H1 (cell line): ENCODE measurements around the gene PTPRT. TPM values are rescaled to one million over a fixed set of nuclear protein-coding genes. Genes with fewer than 3 reads are reported as not detected.

Experiments used
- CTCF ChIA-PET: fragments of 300-600 bp; sonication (Branson Sonifier 250); formaldehyde crosslinking; loops from one replicate; lab custom pipeline; 2021; ENCODE audit not compliant: partially characterized antibody; lab: Charles Lee
- POLR2A ChIA-PET: fragments of 300-600 bp; sonication (Branson Sonifier 250); formaldehyde crosslinking; loops from one replicate; lab custom pipeline; 2021; ENCODE audit warnings: inconsistent platforms; ENCODE audit not compliant: partially characterized antibody; lab: Charles Lee
- DNase-seq, 2 experiments: peaks; one replicate each; pipeline versions ENCODE4 v3.0.0 to v3.0.0-alpha.2; 2010 to 2022; ENCODE audit warnings: low spot score in 2 of 2, low read depth in 1 of 2, mixed read lengths in 1 of 2
- FAIRE-seq: peaks from 2 replicates; lab custom pipeline; 2011; peaks lifted over from hg19 to GRCh38; lab: Jason Lieb, UNC
- H2AFZ ChIP-seq: 2 replicates; pipeline ENCODE4 v1.8.1; 2012; ENCODE audit warnings: low read length, inconsistent platforms
- H2AK5ac ChIP-seq: 2 replicates; pipeline ENCODE4 v1.6.1; 2013; ENCODE audit warnings: low read depth, low read length
- H2BK120ac ChIP-seq: replicated peaks from 2 replicates; pipeline ENCODE3; 2013; ENCODE audit warnings: low read depth, low read length, inconsistent platforms
- H2BK12ac ChIP-seq: 2 replicates; pipeline ENCODE4 v1.6.1; 2013; ENCODE audit warnings: low read depth, low read length
- H2BK15ac ChIP-seq: 2 replicates; pipeline ENCODE4 v1.6.1; 2013; ENCODE audit warnings: low read length
- H2BK20ac ChIP-seq: 2 replicates; pipeline ENCODE4 v1.6.1; 2013; ENCODE audit warnings: low read length
- H2BK5ac ChIP-seq: 2 replicates; pipeline ENCODE4 v1.6.1; 2013; ENCODE audit warnings: low read depth, low read length
- H3K14ac ChIP-seq: 2 replicates; pipeline ENCODE4 v1.6.1; 2013; ENCODE audit warnings: inconsistent platforms; ENCODE audit not compliant: insufficient read length
- H3K18ac ChIP-seq: 2 replicates; pipeline ENCODE4 v1.6.1; 2013; ENCODE audit warnings: low read length; ENCODE audit errors: extremely low read depth
- H3K23ac ChIP-seq: 2 replicates; pipeline ENCODE4 v1.6.1; 2013; ENCODE audit warnings: inconsistent platforms; ENCODE audit not compliant: insufficient read length
- H3K23me2 ChIP-seq: 2 replicates; pipeline ENCODE4 v1.6.1; 2013; ENCODE audit warnings: low read depth, low read length
- H3K27ac ChIP-seq: 2 replicates; pipeline ENCODE4 v1.6.1; 2011; ENCODE audit warnings: low read depth, low read length, inconsistent platforms
- H3K27me3 ChIP-seq, 4 experiments: replicated peaks in 1 of 4; 1 replicate in 1 of 4; 2 replicates in 3 of 4; pipeline versions ENCODE4 v1.6.1 to v1.8.1; 2011 to 2013; ENCODE audit warnings: low read length in 3 of 4, mild to moderate bottlenecking in 3 of 4, inconsistent platforms in 2 of 4, mixed read lengths in 2 of 4, moderate library complexity in 1 of 4; ENCODE audit not compliant: control insufficient read depth in 3 of 4, insufficient read depth in 3 of 4; ENCODE audit errors: extremely low read depth in 1 of 4
- H3K36me3 ChIP-seq, 4 experiments: 2 replicates each; pipeline versions ENCODE4 v1.6.1 to v1.8.1; 2011 to 2013; ENCODE audit warnings: mild to moderate bottlenecking in 4 of 4, low read length in 3 of 4, moderate library complexity in 2 of 4, control low read depth in 1 of 4, inconsistent platforms in 1 of 4; ENCODE audit not compliant: insufficient read depth in 4 of 4, control insufficient read depth in 2 of 4
- H3K4ac ChIP-seq: replicated peaks from 2 replicates; pipeline ENCODE3; 2013; ENCODE audit warnings: low read length, low read depth, mixed read lengths, inconsistent platforms; ENCODE audit not compliant: insufficient read length
- H3K4me1 ChIP-seq, 4 experiments: replicated peaks in 1 of 4; 1 replicate in 1 of 4; 2 replicates in 3 of 4; pipeline versions ENCODE4 v1.6.1 to v1.8.1; 2011 to 2013; ENCODE audit warnings: low read length in 3 of 4, inconsistent platforms in 2 of 4, mixed read lengths in 1 of 4; ENCODE audit not compliant: insufficient read depth in 4 of 4, control insufficient read depth in 3 of 4
- H3K4me2 ChIP-seq, 2 experiments: 2 replicates each; pipeline versions ENCODE4 v1.6.1 to v1.8.1; 2011 to 2013; ENCODE audit warnings: low read depth in 2 of 2, low read length in 2 of 2, control low read depth in 1 of 2, inconsistent platforms in 1 of 2, mild to moderate bottlenecking in 1 of 2; ENCODE audit not compliant: insufficient read depth in 1 of 2
- H3K4me3 ChIP-seq, 4 experiments: fragments of 200-600, 300-600 bp in 1 of 4; sonication (generic), shearing (Covaris generic), sonication (Bioruptor Twin) in 1 of 4; 2 replicates each; pipeline versions ENCODE4 v1.5.1 to v1.8.1; 2011 to 2016; ENCODE audit warnings: low read length in 4 of 4, low read depth in 3 of 4, control low read depth in 2 of 4, inconsistent platforms in 2 of 4, mild to moderate bottlenecking in 2 of 4, mixed read lengths in 1 of 4, moderate library complexity in 1 of 4; ENCODE audit not compliant: insufficient read depth in 2 of 4; ENCODE audit errors: extremely low read depth in 1 of 4
- H3K56ac ChIP-seq: replicated peaks from 2 replicates; pipeline ENCODE3; 2013; ENCODE audit warnings: low read depth, mild to moderate bottlenecking, mixed read lengths, low read length, inconsistent platforms; ENCODE audit not compliant: insufficient read length
- H3K79me1 ChIP-seq: 2 replicates; pipeline ENCODE4 v1.6.1; 2013; ENCODE audit warnings: low read depth, low read length, control low read depth
- H3K79me2 ChIP-seq, 2 experiments: 2 replicates each; pipeline versions ENCODE4 v1.6.1 to v1.8.1; 2012 to 2013; ENCODE audit warnings: low read length in 2 of 2, mild to moderate bottlenecking in 2 of 2, inconsistent platforms in 1 of 2; ENCODE audit not compliant: insufficient read depth in 2 of 2, control insufficient read depth in 1 of 2
- H3K9ac ChIP-seq, 4 experiments: replicated peaks in 1 of 4; 1 replicate in 1 of 4; 2 replicates in 3 of 4; pipeline versions ENCODE4 v1.6.1 to v1.8.1; 2011 to 2013; ENCODE audit warnings: low read depth in 3 of 4, low read length in 3 of 4, control low read depth in 2 of 4, mild to moderate bottlenecking in 2 of 4, moderate library complexity in 2 of 4, inconsistent platforms in 1 of 4; ENCODE audit errors: extremely low read depth in 1 of 4
- H3K9me3 ChIP-seq, 2 experiments: 2 replicates each; pipeline versions ENCODE4 v1.6.1 to v1.8.1; 2012 to 2013; ENCODE audit warnings: mild to moderate bottlenecking in 2 of 2, moderate library complexity in 2 of 2, control low read depth in 1 of 2, inconsistent platforms in 1 of 2, low read depth in 1 of 2, low read length in 1 of 2, mixed read lengths in 1 of 2; ENCODE audit not compliant: insufficient read depth in 2 of 2
- H4K20me1 ChIP-seq, 2 experiments: replicated peaks in 1 of 2; 2 replicates each; pipeline versions ENCODE3 to v1.8.1; 2011 to 2013; ENCODE audit warnings: inconsistent platforms in 2 of 2, low read length in 2 of 2, mild to moderate bottlenecking in 1 of 2; ENCODE audit not compliant: insufficient read depth in 2 of 2, control insufficient read depth in 1 of 2
- H4K5ac ChIP-seq: 2 replicates; pipeline ENCODE4 v1.6.1; 2013; ENCODE audit warnings: low read length, low read depth, mixed read lengths, inconsistent platforms; ENCODE audit not compliant: insufficient read length
- H4K8ac ChIP-seq: 2 replicates; pipeline ENCODE4 v1.8.0; 2013; ENCODE audit warnings: mild to moderate bottlenecking, moderate library complexity, low read length, inconsistent platforms; ENCODE audit not compliant: insufficient read depth; ENCODE audit errors: extremely low read depth
- H4K91ac ChIP-seq: replicated peaks from 2 replicates; pipeline ENCODE3; 2013; ENCODE audit warnings: low read length, mixed read lengths, inconsistent platforms; ENCODE audit not compliant: insufficient read length
- CHD1 ChIP-seq: IDR thresholded peaks from 2 replicates; pipeline ENCODE4 v1.6.1; 2012; ENCODE audit warnings: low read depth, low read length, improper control_type of control experiment
- EZH2 ChIP-seq: fragments of 200-600 bp; sonication (generic); IDR thresholded peaks from 2 replicates; pipeline ENCODE4 v1.7.1; 2012; ENCODE audit warnings: low read depth, mild to moderate bottlenecking, moderate library complexity, low read length, inconsistent platforms; ENCODE audit not compliant: severe bottlenecking
- KDM4A ChIP-seq: IDR thresholded peaks from one replicate; pipeline ENCODE4 v1.7.1; 2012; ENCODE audit warnings: low read depth, mild to moderate bottlenecking, moderate library complexity, low read length, inconsistent platforms; ENCODE audit not compliant: severe bottlenecking
- MAFK ChIP-seq: IDR thresholded peaks from 2 replicates; pipeline ENCODE4 v1.6.1; 2012; ENCODE audit warnings: low read depth, mild to moderate bottlenecking, improper control_type of control experiment, low read length
- POLR2A ChIP-seq, 2 experiments: IDR thresholded peaks; 1 replicate in 1 of 2; 2 replicates in 1 of 2; pipeline ENCODE4 v1.6.1; 2011; ENCODE audit warnings: low read depth in 2 of 2, low read length in 2 of 2, mild to moderate bottlenecking in 2 of 2; ENCODE audit errors: control extremely low read depth in 1 of 2
- RBBP5 ChIP-seq: IDR thresholded peaks from 2 replicates; pipeline ENCODE4 v1.7.1; 2012; ENCODE audit warnings: low read depth, mild to moderate bottlenecking, inconsistent platforms, low read length, moderate library complexity, borderline replicate concordance
- SRF ChIP-seq: IDR thresholded peaks from 2 replicates; pipeline ENCODE4 v1.6.1; 2011; ENCODE audit warnings: mild to moderate bottlenecking, low read depth, low read length, moderate library complexity
- WGBS, 2 experiments: shearing (Covaris generic) in 1 of 2; methylation state at CpG; one replicate each; pipeline versions ENCODE4 v1.1.6 to v1.1.7; 2013 to 2015; ENCODE audit warnings: low lambda C conversion rate in 2 of 2, mixed read lengths in 2 of 2, inconsistent platforms in 1 of 2, low coverage in 1 of 2, missing lambda C conversion rate in 1 of 2; ENCODE audit not compliant: insufficient replicate concordance in 2 of 2, insufficient coverage in 1 of 2, insufficient read length in 1 of 2; ENCODE audit errors: extremely low coverage in 1 of 2, missing lambda C conversion rate in 1 of 2; 5-methylcytosine and 5-hydroxymethylcytosine counted together
- polyA plus RNA-seq, 7 experiments: library from polyadenylated mRNA; depleted of rRNA in 3 of 7; stranded (reverse) in 5 of 7; unstranded in 2 of 7; fragments of >200 nt in 5 of 7; fragments of 200-250 nt in 2 of 7; gene quantifications; 1 replicate in 5 of 7; 2 replicates in 1 of 7; 4 replicates in 1 of 7; pipeline versions ENCODE4 v1.2.1 to v1.2.3, GENCODE V29; 2011 to 2013; ENCODE audit warnings: missing spikeins in 2 of 7, mixed read lengths in 2 of 7
- total RNA-seq: library from RNA; stranded (reverse); fragmentation: NEBNext Ultra II Directional; extraction: Animal tissue kit (Norgen Biotek cat#: 25700); gene quantifications from 2 replicates; pipeline ENCODE4 v1.2.1, GENCODE V29; 2021

Gene PTPRT
- total and polyA plus RNA-seq, 2 of the 8 experiments (the other 6 are each of a cell fraction or from before 2014, with no cell fraction given) = 0.33 to 1.8 TPM

GRCh38 chr20:43170771-43171170 is 18.9 kb downstream of the PTPRT start:
- H4K91ac ChIP-seq = no peak overlapping the region
- FAIRE-seq = no peak
- no peak for TF ChIP-seq EZH2
- no peak for TF ChIP-seq MAFK
- TF ChIP-seq POLR2A (IDR thresholded peaks at IDR 0.05; ENCODE audit: control extremely low read depth in 1 of 2, low read depth in 2 of 2, low read length in 2 of 2) = no peak
- TF ChIP-seq SRF = no peak
- no peak for TF ChIP-seq RBBP5
- TF ChIP-seq CHD1 = no peak
- no peak for TF ChIP-seq KDM4A
- TF ChIP-seq, all 59 proteins: peak for 0
- H3K18ac ChIP-seq = no peak overlapping the region
- no peak overlapping the region for H2BK5ac ChIP-seq
- no peak overlapping the region for H2BK15ac ChIP-seq
- H3K79me1 ChIP-seq = no peaks in the 10 kb centered on the region
- no peaks in the 10 kb centered on the region for H3K36me3 ChIP-seq
- H2BK12ac ChIP-seq = no peak overlapping the region
- H3K9me3 ChIP-seq = no peaks in the 10 kb centered on the region
- ChIA-PET CTCF (interaction anchor here (0.6 to 0.8 kb wide), 2 partner anchors 17 to 630 kb away, joined by 4 read pairs; no protein-coding TSS in a partner anchor), POLR2A (no interaction called here)
- H3K56ac ChIP-seq = no peak overlapping the region
- H3K4me2 ChIP-seq = no peak overlapping the region
- H2BK120ac ChIP-seq = no peak overlapping the region
- H4K20me1 ChIP-seq = no peaks in the 10 kb centered on the region
- no peak overlapping the region for H3K27ac ChIP-seq
- H2BK20ac ChIP-seq = no peak overlapping the region
- H2AK5ac ChIP-seq = no peak overlapping the region
- no peak overlapping the region for H2AFZ ChIP-seq
- no peak overlapping the region for H4K8ac ChIP-seq
- no peak overlapping the region for H3K23ac ChIP-seq
- H3K9ac ChIP-seq = no peak overlapping the region
- no peak overlapping the region for H3K4me3 ChIP-seq
- no peak overlapping the region for H4K5ac ChIP-seq
- DNase-seq = no peak
- H3K14ac ChIP-seq = no peak overlapping the region
- H3K27me3 ChIP-seq = no peaks in the 10 kb centered on the region
- no peaks in the 10 kb centered on the region for H3K79me2 ChIP-seq
- no peaks in the 10 kb centered on the region for H3K4me1 ChIP-seq
- H3K4ac ChIP-seq = no peak overlapping the region
- WGBS, 2 experiments = 86% methylated on average over 4 of the region's 4 CpGs; no CpG with 5 or more reads in 1 of the 2 experiments
- H3K23me2 ChIP-seq = no peaks in the 10 kb centered on the region
